CD4-positive, CD25-positive, alpha-beta regulatory T cell (primary cell): Measurements from ENCODE around the gene SYT1. TPM values are rescaled to one million over a fixed set of nuclear protein-coding genes. Genes with fewer than 3 reads are reported as not detected.

Experiments
- ATAC-seq, 2 donors: fragments of 150-1000 bp; cut with Tn5 transposase; one replicate each; pipeline ENCODE4 v1.10.0; 2021; ENCODE audit warnings: low read depth in 2 of 2, moderate number of reproducible peaks in 2 of 2, moderate library complexity in 1 of 2
- DNase-seq, 3 donors: peaks; one replicate each; pipeline versions ENCODE4 v3.0.0 to v3.0.0-alpha.2; 2012 to 2022; ENCODE audit warnings: mixed read lengths in 1 of 3
- H3K27ac ChIP-seq: one replicate; pipeline ENCODE4 v1.7.0; 2013; ENCODE audit warnings: mild to moderate bottlenecking, low read length; ENCODE audit not compliant: insufficient read depth, poor library complexity, severe bottlenecking
- H3K27me3 ChIP-seq: one replicate; pipeline ENCODE4 v1.7.0; 2013; ENCODE audit warnings: low read length; ENCODE audit not compliant: control insufficient read depth, insufficient read depth
- H3K36me3 ChIP-seq: one replicate; pipeline ENCODE4 v1.7.0; 2013; ENCODE audit warnings: mild to moderate bottlenecking, low read length, moderate library complexity; ENCODE audit not compliant: control insufficient read depth, insufficient read depth
- H3K4me1 ChIP-seq: 2 replicates; pipeline ENCODE4 v1.7.0; 2013; ENCODE audit warnings: mild to moderate bottlenecking, low read length; ENCODE audit not compliant: insufficient read depth, control insufficient read depth, poor library complexity, severe bottlenecking
- H3K4me3 ChIP-seq: one replicate; pipeline ENCODE4 v1.7.0; 2013; ENCODE audit warnings: low read depth, mild to moderate bottlenecking, low read length, moderate library complexity
- H3K9me3 ChIP-seq, 2 experiments: 1 replicate in 1 of 2; 2 replicates in 1 of 2; pipeline ENCODE4 v1.7.0; 2013; ENCODE audit warnings: low read length in 2 of 2, mild to moderate bottlenecking in 1 of 2, moderate library complexity in 1 of 2; ENCODE audit not compliant: control insufficient read depth in 2 of 2
- H3K27ac Mint-ChIP-seq, 3 donors: one replicate each; pipeline ENCODE4 v1.8.0; 2020 to 2022; ENCODE audit warnings: mild to moderate bottlenecking in 3 of 3, mixed read lengths in 3 of 3, moderate library complexity in 2 of 3
- H3K27me3 Mint-ChIP-seq: one replicate; pipeline ENCODE4 v1.8.0; 2022; ENCODE audit warnings: mild to moderate bottlenecking, mixed read lengths
- H3K36me3 Mint-ChIP-seq: one replicate; pipeline ENCODE4 v1.8.0; 2020; ENCODE audit warnings: mixed read lengths
- H3K4me1 Mint-ChIP-seq, 4 donors: one replicate each; pipeline ENCODE4 v1.8.0; 2020 to 2022; ENCODE audit warnings: mixed read lengths in 4 of 4, mild to moderate bottlenecking in 1 of 4
- H3K4me3 Mint-ChIP-seq, 4 donors: one replicate each; pipeline ENCODE4 v1.8.0; 2020 to 2022; ENCODE audit warnings: mild to moderate bottlenecking in 4 of 4, mixed read lengths in 4 of 4, moderate library complexity in 3 of 4
- H3K9me3 Mint-ChIP-seq, 7 donors: one replicate each; pipeline ENCODE4 v1.8.0; 2020 to 2022; ENCODE audit warnings: mixed read lengths in 7 of 7, mild to moderate bottlenecking in 3 of 7, moderate library complexity in 2 of 7
- polyA plus RNA-seq, 4 donors: library from polyadenylated mRNA; unstranded; fragments of 300-500 nt; fragmentation: Illumina TruSeq; gene quantifications; one replicate each; pipeline ENCODE4 v1.2.3, GENCODE V29; 2021
- total RNA-seq: library from RNA; stranded (reverse); gene quantifications from one replicate; pipeline ENCODE4 v1.2.3, GENCODE V29; 2022

The SYT1 gene
- total and polyA plus RNA-seq, 5 donors from 2014 or later: not detected

- H3K27me3 ChIP-seq: no peaks in the 10 kb centered on the region
- no peak overlapping the region for H3K4me3 ChIP-seq
- Mint-ChIP-seq H3K27ac (no peak overlapping the region), H3K36me3 (no peaks in the 10 kb centered on the region), H3K9me3 (peaks cover 0 to 7% (median 3%) of the 10 kb centered on the region in 7 donors), H3K4me1 (no peaks in the 10 kb centered on the region), H3K27me3 (no peaks in the 10 kb centered on the region), H3K4me3 (no peak overlapping the region)
- H3K27ac ChIP-seq: no peak overlapping the region
- H3K4me1 ChIP-seq: no peaks in the 10 kb centered on the region
- H3K9me3 ChIP-seq: no peaks in the 10 kb centered on the region
- ATAC-seq: no peak
- DNase-seq: no peak
- no peaks in the 10 kb centered on the region for H3K36me3 ChIP-seq
These were observed 623.0 kb downstream of the SYT1 start for GRCh38 chr12:79487386-79488110.
